AG09309 (cell line): ENCODE results near the gene FLACC1.

Experiments
- DNase-seq: peaks from one replicate; pipeline ENCODE4 v3.0.0-alpha.2; 2010; ENCODE audit warnings: low read depth
- H3K4me3 ChIP-seq: 2 replicates; pipeline ENCODE4 v1.5.1; 2011; ENCODE audit warnings: mild to moderate bottlenecking, low read depth, low read length, moderate library complexity; ENCODE audit not compliant: control insufficient read depth
- CTCF ChIP-seq: IDR thresholded peaks from 2 replicates; pipeline ENCODE4 v1.5.1; 2011; ENCODE audit warnings: mild to moderate bottlenecking, low read depth, low read length, inconsistent platforms; ENCODE audit not compliant: insufficient read depth, control insufficient read depth; ENCODE audit errors: missing control alignments

Gene FLACC1

GRCh38 chr2:201280191-201281040 is 76.7 kb downstream of the FLACC1 start:
- DNase-seq: no peak
- no peak for TF ChIP-seq CTCF
- H3K4me3 ChIP-seq: no peak overlapping the region

- no peak for TF ChIP-seq CTCF
- DNase-seq: no peak
These were observed 78.1 kb downstream of the FLACC1 start for GRCh38 chr2:201279079-201279478.

GRCh38 chr2:201276511-201276910 is 80.6 kb downstream of the FLACC1 start:
- H3K4me3 ChIP-seq: no peak overlapping the region
- TF ChIP-seq CTCF: no peak
- DNase-seq: no peak

More at GRCh38 chr2:201279079-201279478, 78.1 kb downstream of the FLACC1 start:
- no peak overlapping the region for H3K4me3 ChIP-seq

GRCh38 chr2:201275990-201276389 is 81.2 kb downstream of the FLACC1 start:
- no peak for DNase-seq
- H3K4me3 ChIP-seq: no peak overlapping the region
- TF ChIP-seq CTCF: no peak

- TF ChIP-seq CTCF: no peak
- H3K4me3 ChIP-seq: no peak overlapping the region
- no peak for DNase-seq
These were observed 82.1 kb downstream of the FLACC1 start for GRCh38 chr2:201275069-201275468.

GRCh38 chr2:201273330-201273983 is 83.7 kb downstream of the FLACC1 start:
- TF ChIP-seq CTCF: no peak
- no peak for DNase-seq
- H3K4me3 ChIP-seq: no peak overlapping the region
